Measurements from ENCODE around the gene SUCLG2.

SUCLG2 gene

GRCh38 chr3:67602816-67603215 is 51.6 kb downstream of the SUCLG2 start:
- H3K4me3 ChIP-seq (replicated peaks; ENCODE audit: insufficient read depth, low read length) = no peak overlapping the region
- no peak for TF ChIP-seq POLR2AphosphoS5 (IDR thresholded peaks at IDR 0.05; ENCODE audit: low read depth)
- no peak for TF ChIP-seq SPI1 (IDR thresholded peaks at IDR 0.05; ENCODE audit: borderline replicate concordance, low read depth)
- TF ChIP-seq GABPA (IDR thresholded peaks at IDR 0.05; ENCODE audit: low read depth) = no peak
- TF ChIP-seq REST (IDR thresholded peaks at IDR 0.05; ENCODE audit: insufficient replicate concordance, low read depth) = no peak
- TF ChIP-seq CTCF (IDR thresholded peaks at IDR 0.05; ENCODE audit: insufficient read depth, low read length) = no peak
- H3K27ac ChIP-seq (replicated peaks) = no peak overlapping the region
- H3K27me3 ChIP-seq (ENCODE audit: insufficient read depth, poor library complexity, severe bottlenecking) = no peaks in the 10 kb centered on the region
- no peak for DNase-seq (ENCODE audit: low read depth in 1 of 2, low spot score in 1 of 2)

- TF ChIP-seq CTCF (IDR thresholded peaks at IDR 0.05; ENCODE audit: insufficient read depth, low read length) (no peak), REST (IDR thresholded peaks at IDR 0.05; ENCODE audit: insufficient replicate concordance, low read depth) (no peak), POLR2AphosphoS5 (IDR thresholded peaks at IDR 0.05; ENCODE audit: low read depth) (no peak), SPI1 (IDR thresholded peaks at IDR 0.05; ENCODE audit: borderline replicate concordance, low read depth) (no peak), GABPA (IDR thresholded peaks at IDR 0.05; ENCODE audit: low read depth) (no peak)
- no peak overlapping the region for H3K4me3 ChIP-seq (replicated peaks; ENCODE audit: insufficient read depth, low read length)
- DNase-seq (ENCODE audit: low read depth in 1 of 2, low spot score in 1 of 2) = no peak
- no peak overlapping the region for H3K27ac ChIP-seq (replicated peaks)
- H3K27me3 ChIP-seq (ENCODE audit: insufficient read depth, poor library complexity, severe bottlenecking) = no peaks in the 10 kb centered on the region
Measured at GRCh38 chr3:67601919-67602608, 52.3 kb downstream of the SUCLG2 start.

- Histone ChIP-seq H3K27ac (replicated peaks) (no peak overlapping the region), H3K4me3 (replicated peaks; ENCODE audit: insufficient read depth, low read length) (no peak overlapping the region), H3K27me3 (ENCODE audit: insufficient read depth, poor library complexity, severe bottlenecking) (no peaks in the 10 kb centered on the region)
- DNase-seq (ENCODE audit: low read depth in 1 of 2, low spot score in 1 of 2) = no peak
- TF ChIP-seq REST (IDR thresholded peaks at IDR 0.05; ENCODE audit: insufficient replicate concordance, low read depth) (no peak), POLR2AphosphoS5 (IDR thresholded peaks at IDR 0.05; ENCODE audit: low read depth) (no peak), CTCF (IDR thresholded peaks at IDR 0.05; ENCODE audit: insufficient read depth, low read length) (no peak), SPI1 (IDR thresholded peaks at IDR 0.05; ENCODE audit: borderline replicate concordance, low read depth) (no peak), GABPA (IDR thresholded peaks at IDR 0.05; ENCODE audit: low read depth) (no peak)
Measured at GRCh38 chr3:67601385-67601784, 53.0 kb downstream of the SUCLG2 start.

Measured in HL-60 (cell line).